Aorta (tissue), 5 donors: Measurements from ENCODE around the gene SPATS1. TPM values are rescaled to one million over a fixed set of nuclear protein-coding genes. Genes with fewer than 3 reads are reported as not detected.
A peak's percentile ranks its signal among the peaks of the same experiment; 100 is the strongest.
"Not testable (repeated sequence)": the region's sequence is repeated elsewhere in the genome, so short reads cannot be mapped to it uniquely, and the experiment has no call there.

Experiments used
- ATAC-seq: fragments of 200-7000 bp; cut with Tn5 transposase; one replicate; pipeline ENCODE4 v1.9.1; 2022; ENCODE audit warnings: moderate library complexity; ENCODE audit not compliant: low FRiP score
- DNase-seq, 2 donors: peaks; one replicate each; pipeline ENCODE4 v3.0.0-alpha.2; 2020
- H3K27ac ChIP-seq, 2 donors: one replicate each; pipeline ENCODE4 v1.5.1; 2013; ENCODE audit warnings: low read length in 2 of 2, mild to moderate bottlenecking in 2 of 2, moderate library complexity in 2 of 2, control low read depth in 1 of 2, inconsistent platforms in 1 of 2, low read depth in 1 of 2
- H3K27me3 ChIP-seq, 2 donors: one replicate each; pipeline ENCODE4 v1.6.1; 2013; ENCODE audit warnings: control low read depth in 1 of 2, low read length in 1 of 2, mild to moderate bottlenecking in 1 of 2, moderate library complexity in 1 of 2; ENCODE audit not compliant: insufficient read depth in 2 of 2, control insufficient read depth in 1 of 2
- H3K36me3 ChIP-seq, 2 donors: one replicate each; pipeline ENCODE4 v1.6.1; 2013; ENCODE audit warnings: control low read depth in 1 of 2, low read length in 1 of 2, mild to moderate bottlenecking in 1 of 2; ENCODE audit not compliant: insufficient read depth in 2 of 2, control insufficient read depth in 1 of 2
- H3K4me1 ChIP-seq, 2 donors: one replicate each; pipeline ENCODE4 v1.6.1; 2013; ENCODE audit warnings: low read length in 2 of 2, control low read depth in 1 of 2, mild to moderate bottlenecking in 1 of 2, moderate library complexity in 1 of 2; ENCODE audit not compliant: insufficient read depth in 2 of 2, control insufficient read depth in 1 of 2
- H3K4me3 ChIP-seq, 2 donors: one replicate each; pipeline ENCODE4 v1.5.1; 2013; ENCODE audit warnings: low read length in 2 of 2, control low read depth in 1 of 2, mild to moderate bottlenecking in 1 of 2
- H3K9me3 ChIP-seq: one replicate; pipeline ENCODE4 v1.6.1; 2013; ENCODE audit warnings: mild to moderate bottlenecking, low read length; ENCODE audit not compliant: control insufficient read depth
- WGBS, 2 donors: extraction: QIAGEN DNeasy Blood & Tissue Kit; methylation state at CpG; one replicate each; pipeline ENCODE4 v1.1.7; 2013; 5-methylcytosine and 5-hydroxymethylcytosine counted together
- intact Hi-C, 2 donors: fragments of 100-400 bp; cut with DNase I; formaldehyde crosslinking; loops; one replicate each; pipeline versions ENCODE4 v1.14.2 to v1.15.0; 2022
- polyA plus RNA-seq, 2 donors: library from polyadenylated mRNA; stranded (reverse); fragments of 200-250 nt; gene quantifications; one replicate each; pipeline ENCODE4 v1.2.3, GENCODE V29; 2013
- total RNA-seq, 2 donors: library from RNA; stranded (reverse); fragmentation: NEBNext Ultra II Directional; extraction: Animal tissue kit (Norgen Biotek cat#: 25700); gene quantifications; one replicate each; pipeline ENCODE4 v1.2.1, GENCODE V29; 2021
- donor health status: healthy with polysubstance abuse.
- donor health status: Bipolar disorder and iron deficiency.
- donor health status: DM: no; HTN: no; CAD: no.
- donor health status: DM: no; HTN: no; CAD: no.
- donor health status: DM: yes; HTN: yes; CAD: no.

SPATS1 gene
- total and polyA plus RNA-seq, 4 donors: not detected

GRCh38 chr6:44333942-44334341 is 8.5 kb upstream of the SPATS1 start:
- Histone ChIP-seq H3K9me3 (no peaks in the 10 kb centered on the region), H3K36me3 (no peaks in the 10 kb centered on the region), H3K4me3 (no peak overlapping the region), H3K27ac (no peak overlapping the region), H3K27me3 (no peaks in the 10 kb centered on the region), H3K4me1 (no peaks in the 10 kb centered on the region)
- WGBS, 2 donors: 89 to 95% methylated on average over 5 of the region's 5 CpGs
- no peak for ATAC-seq
- intact Hi-C loops: loop anchor here (10.0 kb wide), 2 partner anchors 159 to 179 kb away; partner anchors contain the start of gene CAPN11 (in 1 of the 2)
- DNase-seq: no peak

- Histone ChIP-seq H3K27me3 (no peaks in the 10 kb centered on the region), H3K9me3 (no peaks in the 10 kb centered on the region), H3K27ac (no peak overlapping the region), H3K36me3 (no peaks in the 10 kb centered on the region), H3K4me3 (no peak overlapping the region), H3K4me1 (no peaks in the 10 kb centered on the region)
- intact Hi-C loops: loop anchor here (5.0 to 10.0 kb wide), 3 partner anchors 161 to 238 kb away; partner anchors contain the start of gene CAPN11 (in 1 of the 2)
- 37 to 41% methylated on average over 1 of the region's 1 CpG for WGBS, 2 donors
- DNase-seq (no peak), ATAC-seq (no peak)
Observed at GRCh38 chr6:44335631-44336030, 6.8 kb upstream of the SPATS1 start.

- intact Hi-C loops: loop anchor here (1.0 to 10.0 kb wide), 5 partner anchors 70 to 241 kb away; partner anchors contain the start of gene CAPN11 (in 1 of the 2)
- no peaks in the 10 kb centered on the region for H3K36me3 ChIP-seq
- H3K27ac ChIP-seq: no peak overlapping the region
- no peaks in the 10 kb centered on the region for H3K27me3 ChIP-seq
- no peaks in the 10 kb centered on the region for H3K4me1 ChIP-seq
- H3K9me3 ChIP-seq: no peaks in the 10 kb centered on the region
- WGBS, 2 donors: 5% methylated on average over 11 of the region's 11 CpGs
- no peak overlapping the region for H3K4me3 ChIP-seq
- ATAC-seq (peak; percentile 83), DNase-seq (no peak)
Observed at GRCh38 chr6:44338228-44339122, 4.0 kb upstream of the SPATS1 start.

GRCh38 chr6:44339301-44339700 is 3.1 kb upstream of the SPATS1 start:
- Histone ChIP-seq H3K4me3 (no peak overlapping the region), H3K4me1 (no peaks in the 10 kb centered on the region), H3K27ac (no peak overlapping the region), H3K27me3 (no peaks in the 10 kb centered on the region), H3K36me3 (no peaks in the 10 kb centered on the region), H3K9me3 (no peaks in the 10 kb centered on the region)
- no peak for ATAC-seq
- 44 to 46% methylated on average over 5 of the region's 5 CpGs for WGBS, 2 donors
- DNase-seq: peak in 1 of 2 donors; percentile 78
- intact Hi-C loops: loop anchor here (2.0 to 10.0 kb wide), 4 partner anchors 70 to 242 kb away; partner anchors contain the start of gene CAPN11 (in 1 of the 2)

GRCh38 chr6:44339763-44340625 is 2.5 kb upstream of the SPATS1 start:
- H3K27ac ChIP-seq: no peak overlapping the region
- intact Hi-C loops: loop anchor here (2.0 to 10.0 kb wide), 4 partner anchors 71 to 243 kb away; partner anchors contain the start of gene CAPN11 (in 1 of the 2)

GRCh38 chr6:44341095-44341890 is 1.2 kb upstream of the SPATS1 start:
- Histone ChIP-seq H3K27me3 (no peaks in the 10 kb centered on the region), H3K27ac (no peak overlapping the region), H3K36me3 (no peaks in the 10 kb centered on the region), H3K9me3 (no peaks in the 10 kb centered on the region), H3K4me3 (no peak overlapping the region), H3K4me1 (no peaks in the 10 kb centered on the region)
- DNase-seq: no peak
- intact Hi-C loops: no loop called here
- 66 to 70% methylated on average over 8 of the region's 8 CpGs for WGBS, 2 donors
- ATAC-seq: no peak

More at GRCh38 chr6:44339763-44340625, 2.5 kb upstream of the SPATS1 start:
- Histone ChIP-seq H3K36me3 (no peaks in the 10 kb centered on the region), H3K27me3 (no peaks in the 10 kb centered on the region), H3K9me3 (no peaks in the 10 kb centered on the region), H3K4me3 (no peak overlapping the region), H3K4me1 (no peaks in the 10 kb centered on the region)
- WGBS, 2 donors: 63% methylated on average over 7 of the region's 7 CpGs
- no peak for ATAC-seq
- DNase-seq: no peak

GRCh38 chr6:44342052-44342451 is 398 bp upstream of the SPATS1 start:
- Histone ChIP-seq H3K4me1 (no peaks in the 10 kb centered on the region), H3K27ac (no peak overlapping the region), H3K9me3 (no peaks in the 10 kb centered on the region), H3K36me3 (no peaks in the 10 kb centered on the region), H3K27me3 (no peaks in the 10 kb centered on the region), H3K4me3 (no peak overlapping the region)
- intact Hi-C loops: no loop called here
- ATAC-seq: no peak
- no peak for DNase-seq
- WGBS, 2 donors: 51 to 54% methylated on average over 6 of the region's 6 CpGs

GRCh38 chr6:44346818-44347217 is 4.4 kb downstream of the SPATS1 start:
- H3K36me3 ChIP-seq, H3K27me3 ChIP-seq, H3K4me1 ChIP-seq, H3K4me3 ChIP-seq, H3K9me3 ChIP-seq, H3K27ac ChIP-seq, DNase-seq, intact Hi-C loops, ATAC-seq: not testable (repeated sequence)
- 80 to 81% methylated on average over 4 of the region's 4 CpGs for WGBS, 2 donors
